SK-N-SH (cell line): ENCODE measurements around the gene DGAT2. TPM values are rescaled to one million over a fixed set of nuclear protein-coding genes. Genes with fewer than 3 reads are reported as not detected.

Experiments
- CTCF ChIA-PET: fragments of 300-600, 350-600 bp; formaldehyde crosslinking; extraction: SDS; loops from one replicate; lab custom pipeline; 2021; lab: Yijun Ruan, JAX
- POLR2A ChIA-PET: fragments of 350-600 bp; sonication (Branson Sonifier 250); formaldehyde crosslinking; extraction: SDS; loops from one replicate; lab custom pipeline; 2020; ENCODE audit warnings: antibody characterized with exemption, inconsistent platforms; lab: Yijun Ruan, JAX
- DNase-seq: peaks from one replicate; pipeline ENCODE4 v3.0.0; 2012
- H2AFZ ChIP-seq: fragments of 200-600 bp; sonication (generic); 2 replicates; pipeline ENCODE4 v1.8.1; 2016; ENCODE audit warnings: antibody characterized with exemption, mild to moderate bottlenecking, low read depth
- H3F3A ChIP-seq: fragments of 200-600 bp; sonication (generic); replicated peaks from 2 replicates; pipeline ENCODE3; 2016; ENCODE audit warnings: antibody characterized with exemption, mild to moderate bottlenecking; ENCODE audit not compliant: insufficient read depth
- H3K27ac ChIP-seq, 2 experiments: fragments of 200-500 bp in 1 of 2; fragments of 200-600 bp in 1 of 2; sonication (Bioruptor generic) in 1 of 2; sonication (generic), shearing (Covaris generic) in 1 of 2; 2 replicates each; pipeline versions ENCODE4 v1.5.1 to v1.6.1; 2014 to 2016; ENCODE audit warnings: low read depth in 2 of 2, inconsistent platforms in 1 of 2, low read length in 1 of 2, mild to moderate bottlenecking in 1 of 2, mixed read lengths in 1 of 2
- H3K27me3 ChIP-seq: fragments of 200-600 bp; sonication (generic), shearing (Covaris generic); 2 replicates; pipeline ENCODE4 v1.6.1; 2016; ENCODE audit warnings: mixed run types; ENCODE audit not compliant: insufficient read depth
- H3K36me3 ChIP-seq, 2 experiments: fragments of 200-500 bp in 1 of 2; fragments of 200-600 bp in 1 of 2; sonication (Bioruptor generic) in 1 of 2; sonication (generic) in 1 of 2; replicated peaks in 1 of 2; 2 replicates each; pipeline versions ENCODE3 to v1.5.1; 2014 to 2016; ENCODE audit warnings: low read length in 1 of 2, mild to moderate bottlenecking in 1 of 2; ENCODE audit not compliant: insufficient read depth in 2 of 2, control insufficient read depth in 1 of 2
- H3K4me1 ChIP-seq, 2 experiments: fragments of 200-500 bp in 1 of 2; fragments of 200-600 bp in 1 of 2; sonication (Bioruptor generic) in 1 of 2; sonication (generic), shearing (Covaris generic) in 1 of 2; 2 replicates each; pipeline versions ENCODE4 v1.5.1 to v1.6.1; 2014 to 2016; ENCODE audit warnings: low read depth in 1 of 2, low read length in 1 of 2, mixed run types in 1 of 2; ENCODE audit not compliant: insufficient read depth in 2 of 2, control insufficient read depth in 1 of 2
- H3K4me2 ChIP-seq: fragments of 200-600 bp; sonication (generic), shearing (Covaris generic); 2 replicates; pipeline ENCODE4 v1.6.1; 2017; ENCODE audit warnings: mixed run types
- H3K4me3 ChIP-seq, 2 experiments: fragments of 200-500 bp in 1 of 2; fragments of 200-600 bp in 1 of 2; sonication (Bioruptor generic) in 1 of 2; sonication (generic), shearing (Covaris generic) in 1 of 2; 2 replicates each; pipeline versions ENCODE4 v1.5.1 to v1.8.1; 2014 to 2016; ENCODE audit warnings: low read depth in 2 of 2, inconsistent platforms in 1 of 2, low read length in 1 of 2, mild to moderate bottlenecking in 1 of 2, mixed read lengths in 1 of 2, moderate library complexity in 1 of 2
- H3K79me2 ChIP-seq: fragments of 200-600 bp; sonication (generic); 2 replicates; pipeline ENCODE4 v1.8.1; 2017; ENCODE audit warnings: mild to moderate bottlenecking; ENCODE audit not compliant: insufficient read depth
- H3K9ac ChIP-seq: fragments of 200-600 bp; sonication (generic); 2 replicates; pipeline ENCODE4 v1.6.1; 2017; ENCODE audit warnings: mixed run types
- H3K9me2 ChIP-seq: fragments of 200-600 bp; sonication (generic); 2 replicates; pipeline ENCODE4 v1.6.1; 2017; ENCODE audit warnings: mixed run types
- H3K9me3 ChIP-seq: fragments of 200-600 bp; sonication (generic); 2 replicates; pipeline ENCODE4 v1.6.1; 2017; ENCODE audit warnings: mixed run types, mild to moderate bottlenecking, moderate library complexity
- H4K20me1 ChIP-seq: fragments of 200-600 bp; sonication (generic); 2 replicates; pipeline ENCODE4 v1.6.1; 2017; ENCODE audit warnings: mild to moderate bottlenecking, mixed run types; ENCODE audit not compliant: insufficient read depth
- GABPA ChIP-seq: IDR thresholded peaks from 2 replicates; pipeline ENCODE4 v1.4.0; 2012; ENCODE audit warnings: low read depth, mild to moderate bottlenecking
- JUND ChIP-seq: IDR thresholded peaks from 2 replicates; pipeline ENCODE4 v1.4.0; 2012
- MEF2A ChIP-seq: IDR thresholded peaks from 2 replicates; pipeline ENCODE4 v1.4.0; 2012; ENCODE audit warnings: low read depth, borderline replicate concordance
- MXI1 ChIP-seq: IDR thresholded peaks from 2 replicates; pipeline ENCODE4 v1.6.1; 2012; ENCODE audit warnings: mild to moderate bottlenecking, low read depth, low read length, improper control_type of control experiment
- NFIC ChIP-seq: IDR thresholded peaks from 2 replicates; pipeline ENCODE4 v1.4.0; 2012; ENCODE audit warnings: borderline replicate concordance
- NRF1 ChIP-seq: IDR thresholded peaks from 2 replicates; pipeline ENCODE4 v1.6.1; 2012; ENCODE audit warnings: low read depth, mild to moderate bottlenecking, low read length
- POLR2AphosphoS5 ChIP-seq: IDR thresholded peaks from 2 replicates; pipeline ENCODE4 v1.6.1; 2012; ENCODE audit warnings: low read depth, low read length
- RCOR1 ChIP-seq: fragments of 150-350 bp; IDR thresholded peaks from 2 replicates; pipeline ENCODE4 v1.6.1; 2017; ENCODE audit warnings: antibody characterized with exemption, low read length
- RFX5 ChIP-seq: IDR thresholded peaks from 2 replicates; pipeline ENCODE4 v1.6.1; 2012; ENCODE audit warnings: mild to moderate bottlenecking, improper control_type of control experiment, low read length
- RXRA ChIP-seq: IDR thresholded peaks from 2 replicates; pipeline ENCODE4 v1.4.0; 2012; ENCODE audit warnings: low read depth, mild to moderate bottlenecking, borderline replicate concordance
- TAF1 ChIP-seq: IDR thresholded peaks from 2 replicates; pipeline ENCODE4 v1.6.1; 2012; ENCODE audit warnings: low read depth, mild to moderate bottlenecking, low read length, moderate library complexity, borderline replicate concordance
- TCF12 ChIP-seq: IDR thresholded peaks from 2 replicates; pipeline ENCODE4 v1.4.0; 2012
- WGBS: methylation state at CpG from one replicate; pipeline ENCODE4 v1.1.6; 2017; ENCODE audit warnings: low lambda C conversion rate; 5-methylcytosine and 5-hydroxymethylcytosine counted together
- polyA plus RNA-seq, 3 experiments: library from polyadenylated mRNA; depleted of rRNA; stranded (reverse); fragments of >200 nt; gene quantifications; 2 replicates each; pipeline ENCODE4 v1.2.3, GENCODE V29; 2012
- TF ChIP-seq, protein P1 (sequence below): fragments of 150-350 bp; IDR thresholded peaks from 2 replicates; pipeline ENCODE4 v1.6.1; 2017; ENCODE audit warnings: antibody characterized with exemption, low read length, low read depth, borderline replicate concordance
- TF ChIP-seq, protein P2 (sequence below): IDR thresholded peaks from 2 replicates; pipeline ENCODE4 v1.6.1; 2012; ENCODE audit warnings: mild to moderate bottlenecking, low read depth, low read length, moderate library complexity
- TF ChIP-seq, protein P3 (sequence below): IDR thresholded peaks from 2 replicates; pipeline ENCODE4; 2012
- TF ChIP-seq, protein P4 (sequence below): IDR thresholded peaks from 2 replicates; pipeline ENCODE4 v1.4.0; 2012; ENCODE audit warnings: low read depth, borderline replicate concordance

Gene DGAT2
- polyA plus RNA-seq, 1 of the 3 experiments (the other 2 are of a cell fraction): 1.4 TPM

GRCh38 chr11:75721852-75722668, 46.5 kb upstream of the DGAT2 start:
- no peak overlapping the region for H3K4me2 ChIP-seq

GRCh38 chr11:75722669-75723042, 45.9 kb upstream of the DGAT2 start:
- no peak overlapping the region for H3K27ac ChIP-seq
- H3K9me2 ChIP-seq: no peaks in the 10 kb centered on the region
- H4K20me1 ChIP-seq: no peaks in the 10 kb centered on the region
- no peaks in the 10 kb centered on the region for H3K27me3 ChIP-seq
- no peak overlapping the region for H3K4me2 ChIP-seq
- H3K4me3 ChIP-seq: no peak overlapping the region
- no peaks in the 10 kb centered on the region for H3K79me2 ChIP-seq
- ChIA-PET POLR2A (no interaction called here), CTCF (interaction anchor here (1.0 to 2.7 kb wide), 13 partner anchors 8 to 145 kb away, joined by 3 to 21 read pairs (median 6); partner anchors contain the start of genes DGAT2 and UVRAG)
- no peak for DNase-seq
- no peak overlapping the region for H3K9ac ChIP-seq
- H2AFZ ChIP-seq: no peak overlapping the region
- WGBS: 66% methylated on average over 9 of the region's 9 CpGs
- peaks cover 0 to 12% of the 10 kb centered on the region in 2 experiments; a peak in 1 of 4 replicates for H3K4me1 ChIP-seq
- H3K9me3 ChIP-seq: no peaks in the 10 kb centered on the region
- H3F3A ChIP-seq: no peaks in the 10 kb centered on the region
- H3K36me3 ChIP-seq: no peaks in the 10 kb centered on the region
- TF ChIP-seq RXRA: no peak
- TF ChIP-seq, protein P1, sequence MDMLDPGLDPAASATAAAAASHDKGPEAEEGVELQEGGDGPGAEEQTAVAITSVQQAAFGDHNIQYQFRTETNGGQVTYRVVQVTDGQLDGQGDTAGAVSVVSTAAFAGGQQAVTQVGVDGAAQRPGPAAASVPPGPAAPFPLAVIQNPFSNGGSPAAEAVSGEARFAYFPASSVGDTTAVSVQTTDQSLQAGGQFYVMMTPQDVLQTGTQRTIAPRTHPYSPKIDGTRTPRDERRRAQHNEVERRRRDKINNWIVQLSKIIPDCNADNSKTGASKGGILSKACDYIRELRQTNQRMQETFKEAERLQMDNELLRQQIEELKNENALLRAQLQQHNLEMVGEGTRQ: no peak
- no peak for TF ChIP-seq TAF1
- no peak for TF ChIP-seq MXI1
- TF ChIP-seq POLR2AphosphoS5: no peak
- TF ChIP-seq RFX5: no peak
- TF ChIP-seq MEF2A: no peak
- TF ChIP-seq, protein P2, sequence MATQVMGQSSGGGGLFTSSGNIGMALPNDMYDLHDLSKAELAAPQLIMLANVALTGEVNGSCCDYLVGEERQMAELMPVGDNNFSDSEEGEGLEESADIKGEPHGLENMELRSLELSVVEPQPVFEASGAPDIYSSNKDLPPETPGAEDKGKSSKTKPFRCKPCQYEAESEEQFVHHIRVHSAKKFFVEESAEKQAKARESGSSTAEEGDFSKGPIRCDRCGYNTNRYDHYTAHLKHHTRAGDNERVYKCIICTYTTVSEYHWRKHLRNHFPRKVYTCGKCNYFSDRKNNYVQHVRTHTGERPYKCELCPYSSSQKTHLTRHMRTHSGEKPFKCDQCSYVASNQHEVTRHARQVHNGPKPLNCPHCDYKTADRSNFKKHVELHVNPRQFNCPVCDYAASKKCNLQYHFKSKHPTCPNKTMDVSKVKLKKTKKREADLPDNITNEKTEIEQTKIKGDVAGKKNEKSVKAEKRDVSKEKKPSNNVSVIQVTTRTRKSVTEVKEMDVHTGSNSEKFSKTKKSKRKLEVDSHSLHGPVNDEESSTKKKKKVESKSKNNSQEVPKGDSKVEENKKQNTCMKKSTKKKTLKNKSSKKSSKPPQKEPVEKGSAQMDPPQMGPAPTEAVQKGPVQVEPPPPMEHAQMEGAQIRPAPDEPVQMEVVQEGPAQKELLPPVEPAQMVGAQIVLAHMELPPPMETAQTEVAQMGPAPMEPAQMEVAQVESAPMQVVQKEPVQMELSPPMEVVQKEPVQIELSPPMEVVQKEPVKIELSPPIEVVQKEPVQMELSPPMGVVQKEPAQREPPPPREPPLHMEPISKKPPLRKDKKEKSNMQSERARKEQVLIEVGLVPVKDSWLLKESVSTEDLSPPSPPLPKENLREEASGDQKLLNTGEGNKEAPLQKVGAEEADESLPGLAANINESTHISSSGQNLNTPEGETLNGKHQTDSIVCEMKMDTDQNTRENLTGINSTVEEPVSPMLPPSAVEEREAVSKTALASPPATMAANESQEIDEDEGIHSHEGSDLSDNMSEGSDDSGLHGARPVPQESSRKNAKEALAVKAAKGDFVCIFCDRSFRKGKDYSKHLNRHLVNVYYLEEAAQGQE: no peak
- no peak for TF ChIP-seq TCF12
- TF ChIP-seq JUND: no peak

More at GRCh38 chr11:75721852-75722668, 46.5 kb upstream of the DGAT2 start:
- Histone ChIP-seq H2AFZ (no peak overlapping the region), H3K36me3 (no peaks in the 10 kb centered on the region), H3K4me3 (no peak overlapping the region), H3K9me2 (no peaks in the 10 kb centered on the region), H3K27ac (no peak overlapping the region), H3K4me1 (peaks cover 0 to 12% of the 10 kb centered on the region in 2 experiments; a peak in 1 of 4 replicates), H4K20me1 (no peaks in the 10 kb centered on the region), H3K79me2 (no peaks in the 10 kb centered on the region), H3K9me3 (no peaks in the 10 kb centered on the region), H3K9ac (no peak overlapping the region), H3K27me3 (no peaks in the 10 kb centered on the region), H3F3A (no peaks in the 10 kb centered on the region)
- no peak for DNase-seq
- POLR2A ChIA-PET: no interaction called here
- WGBS: 91% methylated on average over 14 of the region's 14 CpGs
- TF ChIP-seq, protein P3, sequence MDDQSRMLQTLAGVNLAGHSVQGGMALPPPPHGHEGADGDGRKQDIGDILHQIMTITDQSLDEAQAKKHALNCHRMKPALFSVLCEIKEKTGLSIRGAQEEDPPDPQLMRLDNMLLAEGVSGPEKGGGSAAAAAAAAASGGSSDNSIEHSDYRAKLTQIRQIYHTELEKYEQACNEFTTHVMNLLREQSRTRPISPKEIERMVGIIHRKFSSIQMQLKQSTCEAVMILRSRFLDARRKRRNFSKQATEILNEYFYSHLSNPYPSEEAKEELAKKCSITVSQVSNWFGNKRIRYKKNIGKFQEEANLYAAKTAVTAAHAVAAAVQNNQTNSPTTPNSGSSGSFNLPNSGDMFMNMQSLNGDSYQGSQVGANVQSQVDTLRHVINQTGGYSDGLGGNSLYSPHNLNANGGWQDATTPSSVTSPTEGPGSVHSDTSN: no peak
- TF ChIP-seq NFIC (no peak), TAF1 (no peak), RFX5 (no peak), GABPA (no peak), RCOR1 (no peak), TCF12 (no peak), NRF1 (no peak)
- TF ChIP-seq, protein P4, sequence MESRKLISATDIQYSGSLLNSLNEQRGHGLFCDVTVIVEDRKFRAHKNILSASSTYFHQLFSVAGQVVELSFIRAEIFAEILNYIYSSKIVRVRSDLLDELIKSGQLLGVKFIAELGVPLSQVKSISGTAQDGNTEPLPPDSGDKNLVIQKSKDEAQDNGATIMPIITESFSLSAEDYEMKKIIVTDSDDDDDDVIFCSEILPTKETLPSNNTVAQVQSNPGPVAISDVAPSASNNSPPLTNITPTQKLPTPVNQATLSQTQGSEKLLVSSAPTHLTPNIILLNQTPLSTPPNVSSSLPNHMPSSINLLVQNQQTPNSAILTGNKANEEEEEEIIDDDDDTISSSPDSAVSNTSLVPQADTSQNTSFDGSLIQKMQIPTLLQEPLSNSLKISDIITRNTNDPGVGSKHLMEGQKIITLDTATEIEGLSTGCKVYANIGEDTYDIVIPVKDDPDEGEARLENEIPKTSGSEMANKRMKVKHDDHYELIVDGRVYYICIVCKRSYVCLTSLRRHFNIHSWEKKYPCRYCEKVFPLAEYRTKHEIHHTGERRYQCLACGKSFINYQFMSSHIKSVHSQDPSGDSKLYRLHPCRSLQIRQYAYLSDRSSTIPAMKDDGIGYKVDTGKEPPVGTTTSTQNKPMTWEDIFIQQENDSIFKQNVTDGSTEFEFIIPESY: no peak
- TF ChIP-seq, protein P1: no peak
- CTCF ChIA-PET: interaction anchor here (1.0 to 2.7 kb wide), 12 partner anchors 7 to 146 kb away, joined by 3 to 21 read pairs (median 6); partner anchors contain the start of genes DGAT2 and UVRAG
